OCI-LY3 (cell line): ENCODE measurements around the gene PNPLA3.

ENCODE experiments used
- H2AFZ ChIP-seq: fragments of 200-600, 300-600 bp; shearing (Covaris generic); 2 replicates; pipeline ENCODE4 v1.6.0; 2014; ENCODE audit warnings: antibody characterized with exemption, low read depth, low read length
- H3K27ac ChIP-seq: fragments of 200-600, 300-600 bp; sonication (generic); 2 replicates; pipeline ENCODE4 v1.5.1; 2014; ENCODE audit warnings: mild to moderate bottlenecking, low read length, moderate library complexity, mixed read lengths
- H3K27me3 ChIP-seq: fragments of 200-600, 300-600 bp; sonication (generic); 2 replicates; pipeline ENCODE4 v1.6.1; 2014; ENCODE audit warnings: low read depth, low read length, mixed read lengths
- H3K36me3 ChIP-seq: fragments of 200-600, 300-600 bp; sonication (generic); replicated peaks from 2 replicates; pipeline ENCODE3; 2014; ENCODE audit warnings: low read depth, low read length, mixed read lengths
- H3K4me1 ChIP-seq: fragments of 300-600, 200-600 bp; sonication (generic); 2 replicates; pipeline ENCODE4 v1.6.1; 2014; ENCODE audit warnings: low read length, mixed read lengths
- H3K4me2 ChIP-seq: fragments of 200-600, 300-600 bp; sonication (generic); 2 replicates; pipeline ENCODE4 v1.6.1; 2014; ENCODE audit warnings: low read length, mixed read lengths
- H3K4me3 ChIP-seq: fragments of 300-600, 200-600 bp; sonication (generic); 2 replicates; pipeline ENCODE4 v1.5.1; 2014; ENCODE audit warnings: antibody characterized with exemption, mild to moderate bottlenecking, low read length, moderate library complexity
- H3K79me2 ChIP-seq: fragments of 300-600, 200-600 bp; shearing (Covaris generic); 2 replicates; pipeline ENCODE4 v1.6.1; 2014; ENCODE audit warnings: mild to moderate bottlenecking, low read length, mixed read lengths
- H3K9ac ChIP-seq: fragments of 300-600, 200-600 bp; shearing (Covaris generic); 2 replicates; pipeline ENCODE4 v1.6.0; 2014; ENCODE audit warnings: mild to moderate bottlenecking, low read length, moderate library complexity
- H3K9me3 ChIP-seq: fragments of 200-600, 300-600 bp; shearing (Covaris generic); 2 replicates; pipeline ENCODE4 v1.6.1; 2014; ENCODE audit warnings: low read length, mixed read lengths; ENCODE audit not compliant: insufficient read depth
- H4K20me1 ChIP-seq: fragments of 200-600, 300-600 bp; sonication (generic); 2 replicates; pipeline ENCODE4 v1.6.1; 2016; ENCODE audit warnings: low read length, mixed read lengths; ENCODE audit not compliant: insufficient read depth
- EZH2phosphoT487 ChIP-seq: fragments of 200-600 bp; shearing (Covaris generic); IDR thresholded peaks from 2 replicates; pipeline ENCODE4 v1.6.1; 2018; ENCODE audit warnings: antibody characterized with exemption, mixed run types, low read depth
- TF ChIP-seq, protein P1 (sequence below): fragments of 200-600, 300-600 bp; sonication (generic); IDR thresholded peaks from 2 replicates; pipeline ENCODE4 v1.5.1; 2014; ENCODE audit warnings: antibody characterized with exemption, low read length, low read depth

PNPLA3 gene

DNA sequence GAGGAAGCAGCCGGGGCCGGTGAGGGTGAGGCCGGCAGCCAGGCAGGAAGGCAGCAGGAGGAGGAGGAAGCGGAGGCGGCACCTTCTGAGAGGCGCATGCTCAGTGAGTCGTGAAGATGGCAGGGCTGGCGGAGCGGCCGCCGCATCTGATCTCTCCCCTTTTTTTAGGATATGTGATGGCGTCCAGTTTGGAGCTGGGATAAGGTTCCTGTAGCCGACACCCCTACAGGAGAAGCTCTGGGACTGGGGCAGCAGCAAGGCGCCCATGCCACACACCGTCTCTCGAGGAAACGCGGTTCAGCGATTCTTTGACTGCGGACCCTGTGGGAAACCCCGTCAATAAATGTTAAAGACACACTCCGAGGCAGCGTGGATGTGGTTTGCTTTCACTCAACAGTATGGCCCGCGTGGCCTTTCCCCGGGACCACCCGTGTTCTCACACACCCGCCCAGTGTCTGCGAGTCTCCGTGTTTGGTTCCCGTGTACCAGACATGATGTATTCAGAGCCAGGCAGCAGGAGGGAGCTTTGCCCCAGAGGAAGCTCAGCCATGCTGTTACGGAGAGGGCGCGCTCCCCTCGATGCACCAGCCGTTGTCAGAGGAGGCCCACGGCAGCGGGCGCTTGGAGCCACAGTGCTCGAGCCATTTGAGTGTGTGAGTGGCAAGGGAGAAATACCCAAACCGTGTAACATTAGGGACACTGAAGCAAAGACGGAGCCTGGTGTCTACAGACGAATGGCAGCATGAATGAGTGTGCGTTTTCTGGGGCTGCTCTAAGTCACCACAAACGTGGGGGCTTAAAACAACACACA, 72.8 kb downstream of the PNPLA3 start:
- Histone ChIP-seq H4K20me1 (no peaks in the 10 kb centered on the region), H3K36me3 (peaks cover 60% of the 10 kb centered on the region), H3K4me3 (peak overlapping the region; percentile 30), H3K9me3 (no peaks in the 10 kb centered on the region), H3K4me2 (peak overlapping the region; percentile 35), H2AFZ (no peak overlapping the region), H3K4me1 (peaks cover 4% of the 10 kb centered on the region; the same call in 1 of the 2 replicates), H3K27me3 (no peaks in the 10 kb centered on the region), H3K27ac (no peak overlapping the region), H3K79me2 (no peaks in the 10 kb centered on the region), H3K9ac (no peak overlapping the region)
- TF ChIP-seq EZH2phosphoT487: no peak
- TF ChIP-seq, protein P1, sequence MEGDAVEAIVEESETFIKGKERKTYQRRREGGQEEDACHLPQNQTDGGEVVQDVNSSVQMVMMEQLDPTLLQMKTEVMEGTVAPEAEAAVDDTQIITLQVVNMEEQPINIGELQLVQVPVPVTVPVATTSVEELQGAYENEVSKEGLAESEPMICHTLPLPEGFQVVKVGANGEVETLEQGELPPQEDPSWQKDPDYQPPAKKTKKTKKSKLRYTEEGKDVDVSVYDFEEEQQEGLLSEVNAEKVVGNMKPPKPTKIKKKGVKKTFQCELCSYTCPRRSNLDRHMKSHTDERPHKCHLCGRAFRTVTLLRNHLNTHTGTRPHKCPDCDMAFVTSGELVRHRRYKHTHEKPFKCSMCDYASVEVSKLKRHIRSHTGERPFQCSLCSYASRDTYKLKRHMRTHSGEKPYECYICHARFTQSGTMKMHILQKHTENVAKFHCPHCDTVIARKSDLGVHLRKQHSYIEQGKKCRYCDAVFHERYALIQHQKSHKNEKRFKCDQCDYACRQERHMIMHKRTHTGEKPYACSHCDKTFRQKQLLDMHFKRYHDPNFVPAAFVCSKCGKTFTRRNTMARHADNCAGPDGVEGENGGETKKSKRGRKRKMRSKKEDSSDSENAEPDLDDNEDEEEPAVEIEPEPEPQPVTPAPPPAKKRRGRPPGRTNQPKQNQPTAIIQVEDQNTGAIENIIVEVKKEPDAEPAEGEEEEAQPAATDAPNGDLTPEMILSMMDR: no peak

DNA sequence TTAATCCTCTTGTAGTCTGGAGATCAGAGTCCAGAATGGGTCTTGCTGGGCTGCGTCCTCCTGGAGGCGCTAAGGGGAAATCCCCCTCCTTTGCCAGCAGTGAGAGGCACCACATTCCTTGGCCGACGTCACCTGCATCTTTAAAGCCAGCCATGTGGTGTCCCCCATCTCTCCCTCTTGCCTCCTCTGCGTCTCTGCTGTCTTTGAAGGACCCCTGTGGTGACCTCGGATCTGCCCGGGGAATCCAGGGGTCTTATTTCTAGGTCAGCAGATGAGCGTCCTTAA, 73.3 kb downstream of the PNPLA3 start:
- Histone ChIP-seq H3K9me3 (no peaks in the 10 kb centered on the region), H3K4me2 (no peak overlapping the region), H4K20me1 (no peaks in the 10 kb centered on the region), H3K27me3 (no peaks in the 10 kb centered on the region), H3K9ac (no peak overlapping the region), H3K4me3 (no peak overlapping the region), H3K27ac (no peak overlapping the region), H2AFZ (no peak overlapping the region), H3K36me3 (peaks cover 54% of the 10 kb centered on the region), H3K79me2 (no peaks in the 10 kb centered on the region), H3K4me1 (peaks cover 4% of the 10 kb centered on the region; the same call in 1 of the 2 replicates)
- TF ChIP-seq, protein P1: no peak
- no peak for TF ChIP-seq EZH2phosphoT487
